Measurements from ENCODE around the gene MTUS2.

MTUS2 gene

DNA sequence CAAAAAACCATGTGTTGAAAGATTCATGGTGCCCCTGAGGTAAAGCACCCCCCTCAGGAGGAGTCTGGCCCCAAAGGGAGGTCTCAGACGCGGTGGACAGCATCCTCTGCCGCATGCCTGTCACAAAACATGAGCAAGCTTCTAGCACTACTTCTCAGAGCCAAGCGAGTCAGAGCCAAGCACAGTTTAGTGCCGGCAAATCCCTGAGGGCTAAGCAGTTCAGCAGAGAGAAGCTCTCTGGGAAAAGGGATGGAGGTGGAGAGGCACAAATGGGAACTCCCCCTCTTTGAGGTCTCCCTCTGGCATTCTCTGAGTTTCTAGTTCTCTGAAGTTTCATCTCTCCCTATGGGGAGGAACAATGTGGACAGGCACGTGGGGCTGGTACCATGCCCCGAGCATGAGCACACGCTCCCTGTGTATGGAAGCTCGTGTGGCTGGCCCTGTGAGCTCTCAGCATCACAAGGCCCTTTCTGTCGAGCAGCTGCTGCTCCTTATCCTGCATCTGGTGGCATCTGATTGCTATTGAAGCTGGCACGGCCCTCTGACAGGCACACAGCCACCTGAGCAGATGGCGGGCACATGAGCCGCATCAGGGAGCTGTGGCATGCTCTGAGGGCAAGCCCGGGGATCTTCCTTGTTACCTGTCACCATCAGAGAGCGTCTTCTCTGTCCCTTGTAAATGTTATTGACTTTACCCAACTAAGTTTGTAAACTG is 450.3 kb downstream of the MTUS2 start:
- H3K4me1 ChIP-seq (ENCODE audit: insufficient read depth, low read length), result peaks cover 20% of the 10 kb centered on the region
- ATAC-seq (ENCODE audit: insufficient read depth, low read depth) (peak; percentile 31; the same call in 1 of the 3 replicates), DNase-seq (no peak)
- 0 out of 2 replicates have a peak overlapping the region, but pooled peaks have one; percentile 17 for H2AFZ ChIP-seq (ENCODE audit: low read depth, low read length)
- H3K36me3 ChIP-seq (ENCODE audit: insufficient read depth, low read length), result no peaks in the 10 kb centered on the region
- H3K27ac ChIP-seq (ENCODE audit: low read length), result no peak overlapping the region
- no peak overlapping the region for H3K4me2 ChIP-seq (ENCODE audit: insufficient read depth, low read length)
- H3K9me3 ChIP-seq (ENCODE audit: insufficient read depth, low read length, severe bottlenecking), result no peaks in the 10 kb centered on the region
- H3K9ac ChIP-seq (ENCODE audit: low read depth, low read length), result no peak overlapping the region
- no peak for TF ChIP-seq EZH2 (IDR thresholded peaks at IDR 0.05; ENCODE audit: borderline replicate concordance, low read depth, low read length, severe bottlenecking)
- TF ChIP-seq, protein P1, sequence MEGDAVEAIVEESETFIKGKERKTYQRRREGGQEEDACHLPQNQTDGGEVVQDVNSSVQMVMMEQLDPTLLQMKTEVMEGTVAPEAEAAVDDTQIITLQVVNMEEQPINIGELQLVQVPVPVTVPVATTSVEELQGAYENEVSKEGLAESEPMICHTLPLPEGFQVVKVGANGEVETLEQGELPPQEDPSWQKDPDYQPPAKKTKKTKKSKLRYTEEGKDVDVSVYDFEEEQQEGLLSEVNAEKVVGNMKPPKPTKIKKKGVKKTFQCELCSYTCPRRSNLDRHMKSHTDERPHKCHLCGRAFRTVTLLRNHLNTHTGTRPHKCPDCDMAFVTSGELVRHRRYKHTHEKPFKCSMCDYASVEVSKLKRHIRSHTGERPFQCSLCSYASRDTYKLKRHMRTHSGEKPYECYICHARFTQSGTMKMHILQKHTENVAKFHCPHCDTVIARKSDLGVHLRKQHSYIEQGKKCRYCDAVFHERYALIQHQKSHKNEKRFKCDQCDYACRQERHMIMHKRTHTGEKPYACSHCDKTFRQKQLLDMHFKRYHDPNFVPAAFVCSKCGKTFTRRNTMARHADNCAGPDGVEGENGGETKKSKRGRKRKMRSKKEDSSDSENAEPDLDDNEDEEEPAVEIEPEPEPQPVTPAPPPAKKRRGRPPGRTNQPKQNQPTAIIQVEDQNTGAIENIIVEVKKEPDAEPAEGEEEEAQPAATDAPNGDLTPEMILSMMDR (IDR thresholded peaks at IDR 0.05; ENCODE audit: borderline replicate concordance, extremely low read depth, low read length, poor library complexity, severe bottlenecking), result no peak
- H3K4me3 ChIP-seq (ENCODE audit: low read depth in 1 of 2, low read length in 2 of 2), result no peak overlapping the region
- no peaks in the 10 kb centered on the region for H3K79me2 ChIP-seq (ENCODE audit: insufficient read depth, low read length)
- no peaks in the 10 kb centered on the region for H3K27me3 ChIP-seq (ENCODE audit: insufficient read depth, low read length, poor library complexity)
- no peaks in the 10 kb centered on the region for H4K20me1 ChIP-seq (ENCODE audit: insufficient read depth, low read length)

DNA sequence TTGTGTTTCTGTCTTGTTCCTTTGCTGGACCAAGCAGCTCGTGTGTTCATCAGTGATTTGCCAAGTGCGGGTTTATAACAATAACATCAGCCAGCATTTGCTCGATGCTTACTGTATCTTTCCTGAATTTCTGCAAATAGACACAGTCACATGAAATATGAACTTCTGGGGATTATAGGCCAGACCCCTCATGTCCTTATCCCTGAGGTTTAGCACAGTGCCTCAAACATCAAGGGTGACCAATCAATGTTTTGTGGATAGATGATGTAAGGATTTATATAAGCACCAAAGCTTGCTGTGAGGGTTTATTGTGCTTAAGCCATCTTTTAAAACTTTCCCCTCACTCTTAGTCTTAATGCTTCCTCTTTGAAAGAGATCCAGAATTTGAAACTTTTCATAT is 451.5 kb downstream of the MTUS2 start:
- H3K27me3 ChIP-seq (ENCODE audit: insufficient read depth, low read length, poor library complexity), result no peaks in the 10 kb centered on the region

DNA sequence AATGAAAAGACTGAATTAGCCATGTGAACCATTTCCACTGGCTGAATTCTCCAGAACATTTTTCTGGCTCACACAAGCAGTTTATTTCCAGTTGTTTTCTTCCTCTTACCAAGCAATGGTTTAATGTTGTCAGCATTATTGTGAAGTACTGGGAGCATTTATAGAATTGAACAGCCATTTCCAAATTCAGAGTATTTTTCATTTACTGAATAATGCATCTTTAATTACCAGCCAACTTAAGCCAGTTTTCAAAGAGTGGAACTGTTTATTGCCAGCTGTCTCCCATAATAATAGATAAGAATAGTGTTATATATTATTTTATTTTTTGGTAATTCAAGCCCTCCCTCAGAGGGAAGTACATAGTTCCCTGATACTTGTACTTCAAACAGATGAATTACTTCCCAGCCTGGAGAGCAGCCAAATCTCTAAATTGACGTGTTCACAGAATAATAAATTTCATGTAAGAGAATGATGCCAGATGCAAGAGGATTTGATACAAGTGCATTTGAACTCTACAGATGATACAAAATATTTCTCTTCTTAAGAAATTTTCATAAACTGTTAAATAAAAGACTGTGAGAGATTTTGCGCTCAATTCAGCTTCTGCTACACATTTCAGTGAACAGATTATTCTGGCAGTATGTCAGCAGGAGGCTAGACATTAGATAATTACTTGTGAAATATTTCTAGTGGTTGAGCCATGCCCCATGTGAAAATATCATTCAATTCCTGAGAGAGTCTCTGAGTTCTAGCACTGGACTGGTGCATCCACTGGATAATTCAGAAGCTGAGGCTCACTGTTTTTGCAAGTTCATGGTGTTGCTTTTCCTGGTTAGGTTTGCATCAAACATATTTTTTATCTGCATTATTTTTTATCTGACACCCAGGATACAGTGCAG is 459.5 kb downstream of the MTUS2 start:
- ATAC-seq (ENCODE audit: insufficient read depth, low read depth), result no peak

More for the DNA sequence above, 451.5 kb downstream of the MTUS2 start:
- TF ChIP-seq EZH2 (IDR thresholded peaks at IDR 0.05; ENCODE audit: borderline replicate concordance, low read depth, low read length, severe bottlenecking), result no peak
- TF ChIP-seq, protein P1 (IDR thresholded peaks at IDR 0.05; ENCODE audit: borderline replicate concordance, extremely low read depth, low read length, poor library complexity, severe bottlenecking), result no peak
- Histone ChIP-seq H4K20me1 (ENCODE audit: insufficient read depth, low read length) (no peaks in the 10 kb centered on the region), H3K79me2 (ENCODE audit: insufficient read depth, low read length) (no peaks in the 10 kb centered on the region), H3K4me3 (ENCODE audit: low read depth in 1 of 2, low read length in 2 of 2) (no peak overlapping the region), H3K9ac (ENCODE audit: low read depth, low read length) (no peak overlapping the region), H3K4me2 (ENCODE audit: insufficient read depth, low read length) (no peak overlapping the region), H3K4me1 (ENCODE audit: insufficient read depth, low read length) (peaks cover 18% of the 10 kb centered on the region), H3K9me3 (ENCODE audit: insufficient read depth, low read length, severe bottlenecking) (no peaks in the 10 kb centered on the region), H2AFZ (ENCODE audit: low read depth, low read length) (no peak overlapping the region), H3K36me3 (ENCODE audit: insufficient read depth, low read length) (no peaks in the 10 kb centered on the region), H3K27ac (ENCODE audit: low read length) (no peak overlapping the region)
- DNase-seq (no peak), ATAC-seq (ENCODE audit: insufficient read depth, low read depth) (no peak)

More for the DNA sequence above, 459.5 kb downstream of the MTUS2 start:
- Histone ChIP-seq H3K36me3 (ENCODE audit: insufficient read depth, low read length) (no peaks in the 10 kb centered on the region), H3K27ac (ENCODE audit: low read length) (no peak overlapping the region), H3K4me2 (ENCODE audit: insufficient read depth, low read length) (no peak overlapping the region), H3K9ac (ENCODE audit: low read depth, low read length) (no peak overlapping the region), H3K79me2 (ENCODE audit: insufficient read depth, low read length) (no peaks in the 10 kb centered on the region), H3K9me3 (ENCODE audit: insufficient read depth, low read length, severe bottlenecking) (no peaks in the 10 kb centered on the region), H3K4me3 (ENCODE audit: low read depth in 1 of 2, low read length in 2 of 2) (no peak overlapping the region), H4K20me1 (ENCODE audit: insufficient read depth, low read length) (no peaks in the 10 kb centered on the region), H3K4me1 (ENCODE audit: insufficient read depth, low read length) (no peaks in the 10 kb centered on the region), H2AFZ (ENCODE audit: low read depth, low read length) (no peak overlapping the region), H3K27me3 (ENCODE audit: insufficient read depth, low read length, poor library complexity) (no peaks in the 10 kb centered on the region)
- TF ChIP-seq, protein P1 (IDR thresholded peaks at IDR 0.05; ENCODE audit: borderline replicate concordance, extremely low read depth, low read length, poor library complexity, severe bottlenecking), result no peak
- TF ChIP-seq EZH2 (IDR thresholded peaks at IDR 0.05; ENCODE audit: borderline replicate concordance, low read depth, low read length, severe bottlenecking), result no peak
- DNase-seq, result no peak

All from DND-41 (cell line).